Liver (tissue), 9 donors: Measurements from ENCODE around the gene ZNF48. TPM values are rescaled to one million over a fixed set of nuclear protein-coding genes. Genes with fewer than 3 reads are reported as not detected.
A peak's percentile ranks its signal among the peaks of the same experiment; 100 is the strongest.

Experiments
- DNase-seq: peaks from one replicate; pipeline ENCODE4 v3.0.0-alpha.2; 2017; ENCODE audit warnings: low spot score
- H3K27ac ChIP-seq, 2 donors: one replicate each; pipeline ENCODE4 v1.7.0; 2013; ENCODE audit warnings: inconsistent platforms in 2 of 2, low read length in 2 of 2, control low read depth in 1 of 2, low read depth in 1 of 2, mild to moderate bottlenecking in 1 of 2
- H3K27me3 ChIP-seq, 4 donors: one replicate each; pipeline versions ENCODE4 v1.6.1 to v1.7.0; 2013; ENCODE audit warnings: low read length in 3 of 4, inconsistent platforms in 1 of 4, mild to moderate bottlenecking in 1 of 4, moderate library complexity in 1 of 4; ENCODE audit not compliant: control insufficient read depth in 4 of 4, insufficient read depth in 4 of 4
- H3K36me3 ChIP-seq, 4 donors: one replicate each; pipeline versions ENCODE4 v1.6.1 to v1.7.0; 2013; ENCODE audit warnings: low read length in 3 of 4, mild to moderate bottlenecking in 3 of 4, low read depth in 1 of 4, moderate library complexity in 1 of 4; ENCODE audit not compliant: control insufficient read depth in 4 of 4, insufficient read depth in 3 of 4
- H3K4me1 ChIP-seq, 4 donors: one replicate each; pipeline versions ENCODE4 v1.6.1 to v1.7.0; 2013; ENCODE audit warnings: low read length in 3 of 4, mild to moderate bottlenecking in 3 of 4, moderate library complexity in 1 of 4; ENCODE audit not compliant: control insufficient read depth in 4 of 4, insufficient read depth in 4 of 4
- H3K4me3 ChIP-seq, 3 donors: one replicate each; pipeline versions ENCODE4 v1.6.1 to v1.7.0; 2013; ENCODE audit warnings: low read length in 3 of 3, control low read depth in 1 of 3, low read depth in 1 of 3, mild to moderate bottlenecking in 1 of 3
- H3K9ac ChIP-seq, 2 donors: one replicate each; pipeline ENCODE4 v1.7.0; 2013; ENCODE audit warnings: low read length in 2 of 2, mild to moderate bottlenecking in 2 of 2, moderate library complexity in 2 of 2, control low read depth in 1 of 2, low read depth in 1 of 2
- H3K9me3 ChIP-seq, 4 donors: one replicate each; pipeline versions ENCODE4 v1.6.1 to v1.7.0; 2013; ENCODE audit warnings: low read length in 3 of 4; ENCODE audit not compliant: control insufficient read depth in 4 of 4
- ATF3 ChIP-seq: IDR thresholded peaks from 2 replicates; pipeline ENCODE4 v1.6.1; 2016; ENCODE audit warnings: antibody characterized with exemption
- CTCF ChIP-seq: fragments of 150-350 bp; IDR thresholded peaks from 2 replicates; pipeline ENCODE4 v1.5.1; 2017; ENCODE audit warnings: improper control_type of control experiment, low read depth, low read length; ENCODE audit not compliant: missing input control
- EGR1 ChIP-seq, 2 donors: IDR thresholded peaks; 2 replicates each; pipeline ENCODE4 v1.6.1; 2016 to 2018; ENCODE audit warnings: antibody characterized with exemption in 2 of 2, low read depth in 2 of 2
- FOXA2 ChIP-seq: IDR thresholded peaks from 2 replicates; pipeline ENCODE4 v1.6.1; 2016; ENCODE audit warnings: antibody characterized with exemption
- GABPA ChIP-seq, 2 donors: IDR thresholded peaks in 1 of 2; conservative IDR thresholded peaks in 1 of 2; 2 replicates each; pipeline ENCODE4 v1.6.1; 2016; ENCODE audit warnings: antibody characterized with exemption in 2 of 2, mild to moderate bottlenecking in 1 of 2, moderate library complexity in 1 of 2
- HNF4A ChIP-seq, 2 donors: conservative IDR thresholded peaks; 2 replicates each; pipeline ENCODE4 v1.6.1; 2016; ENCODE audit warnings: antibody characterized with exemption in 2 of 2, mild to moderate bottlenecking in 2 of 2
- HNF4G ChIP-seq: IDR thresholded peaks from 2 replicates; pipeline ENCODE4 v1.6.1; 2016; ENCODE audit warnings: antibody characterized with exemption
- JUND ChIP-seq, 2 donors: IDR thresholded peaks; 2 replicates each; pipeline ENCODE4 v1.6.1; 2016; ENCODE audit warnings: antibody characterized with exemption in 2 of 2
- NR2F2 ChIP-seq: IDR thresholded peaks from 2 replicates; pipeline ENCODE4 v1.6.1; 2016; ENCODE audit warnings: antibody characterized with exemption
- RAD21 ChIP-seq, 2 donors: IDR thresholded peaks; 2 replicates each; pipeline ENCODE4 v1.6.1; 2016; ENCODE audit warnings: antibody characterized with exemption in 2 of 2, mild to moderate bottlenecking in 2 of 2
- SP1 ChIP-seq: IDR thresholded peaks from 2 replicates; pipeline ENCODE4 v1.6.1; 2018; ENCODE audit warnings: antibody characterized with exemption, mild to moderate bottlenecking
- TAF1 ChIP-seq: conservative IDR thresholded peaks from 2 replicates; pipeline ENCODE4 v1.6.1; 2016; ENCODE audit warnings: antibody characterized with exemption, mild to moderate bottlenecking
- YY1 ChIP-seq: IDR thresholded peaks from 2 replicates; pipeline ENCODE4 v1.6.1; 2016; ENCODE audit warnings: antibody characterized with exemption, mild to moderate bottlenecking
- ZBTB33 ChIP-seq: IDR thresholded peaks from 2 replicates; pipeline ENCODE4 v1.6.1; 2016; ENCODE audit warnings: antibody characterized with exemption
- WGBS: extraction: QIAGEN DNeasy Blood & Tissue Kit; methylation state at CpG from one replicate; pipeline ENCODE4 v1.1.7; 2013; 5-methylcytosine and 5-hydroxymethylcytosine counted together
- polyA plus RNA-seq, 2 donors: library from polyadenylated mRNA; stranded (reverse) in 1 of 2; unstranded in 1 of 2; fragments of 200-250 nt in 1 of 2; fragments of >200 nt in 1 of 2; fragmentation: Nextera tagmentation in 1 of 2; extraction: Ambion mirVana in 1 of 2; gene quantifications; one replicate each; pipeline versions ENCODE4 v1.2.1 to v1.2.3, GENCODE V29; 2013 to 2015
- total RNA-seq, 2 donors: library from RNA; depleted of rRNA; stranded (reverse); fragments of >200 nt; gene quantifications; one replicate each; pipeline ENCODE4 v1.2.3, GENCODE V29; 2014
- donor health status: healthy.
- donor health status: healthy.
- donor health status: healthy.
- donor health status: healthy.
- donor health status: healthy.

ZNF48 gene
- total and polyA plus RNA-seq, 4 donors = 2.3 to 4.7 (median 3.1) TPM

GRCh38 chr16:30382111-30382881 lies 12.9 kb upstream of the ZNF48 start, which contains the start of gene SEPTIN1 (continued):
- TF ChIP-seq CTCF = no peak

- Histone ChIP-seq H3K9me3 (no peaks in the 10 kb centered on the region), H3K9ac (no peak overlapping the region), H3K4me3 (no peak overlapping the region), H3K27me3 (no peaks in the 10 kb centered on the region), H3K4me1 (peaks cover 5 to 7% (median 6%) of the 10 kb centered on the region in 4 donors), H3K27ac (no peak overlapping the region), H3K36me3 (no peaks in the 10 kb centered on the region)
- 57% methylated on average over 2 of the region's 2 CpGs for WGBS
- TF ChIP-seq JUND (IDR thresholded peaks at IDR 0.05) (no peak), YY1 (no peak), ATF3 (no peak)
- no peak for DNase-seq
These were observed 11.7 kb upstream of the ZNF48 start for GRCh38 chr16:30383521-30383920.

GRCh38 chr16:30394592-30395154 lies 547 bp upstream of the ZNF48 start:
- WGBS = 16% methylated on average over 31 of the region's 31 CpGs
- Histone ChIP-seq H3K36me3 (peaks cover 0 to 3% (median 1%) of the 10 kb centered on the region in 4 donors), H3K4me3 (peak overlapping the region; percentile 54 to 96 (median 55)), H3K4me1 (peaks cover 2 to 17% (median 11%) of the 10 kb centered on the region in 4 donors), H3K27me3 (no peaks in the 10 kb centered on the region), H3K9ac (peak overlapping the region in 1 of 2 donors; percentile 16), H3K27ac (peak overlapping the region; percentile 51 to 78), H3K9me3 (no peaks in the 10 kb centered on the region)
- DNase-seq = no peak
- TF ChIP-seq SP1 (no peak), YY1 (no peak), HNF4A (conservative IDR thresholded peaks at IDR 0.05) (no peak), HNF4G (no peak), JUND (IDR thresholded peaks at IDR 0.05) (no peak), RAD21 (IDR thresholded peaks at IDR 0.05) (no peak), FOXA2 (no peak), ZBTB33 (no peak), NR2F2 (no peak), GABPA (IDR thresholded peaks at IDR 0.05 in 1 of 2, conservative IDR thresholded peaks at IDR 0.05 in 1 of 2) (no peak), EGR1 (IDR thresholded peaks at IDR 0.05; ENCODE audit: low read depth in 2 of 2) (no peak), TAF1 (no peak)
